ENCODE results near the gene MAP3K5.

- TF ChIP-seq CTCF (IDR thresholded peaks at IDR 0.05; ENCODE audit: control extremely low read depth in 1 of 3, insufficient read depth in 1 of 3, low read depth in 1 of 3, low read length in 3 of 3) (no peak), JUN (IDR thresholded peaks at IDR 0.05; ENCODE audit: low read depth, low read length) (no peak), KDM4A (IDR thresholded peaks at IDR 0.05; ENCODE audit: low read depth, low read length, severe bottlenecking) (no peak), RBBP5 (IDR thresholded peaks at IDR 0.05; ENCODE audit: borderline replicate concordance, low read depth, low read length) (no peak), EZH2 (IDR thresholded peaks at IDR 0.05; ENCODE audit: low read depth, low read length, severe bottlenecking) (no peak)
Observed at GRCh38 chr6:136633355-136633754, 158.9 kb downstream of the MAP3K5 start.

Measured in H1 (cell line).